Gastrocnemius medialis (tissue), 4 donors: Measurements from ENCODE around the gene CACNA1G. TPM values are rescaled to one million over a fixed set of nuclear protein-coding genes. Genes with fewer than 3 reads are reported as not detected.

Experiments
- ATAC-seq, 2 donors: fragments of 150-250 bp; one replicate each; pipeline ENCODE4 v1.9.1; 2016
- DNase-seq, 2 donors: peaks; one replicate each; pipeline ENCODE4 v3.0.0-alpha.2; 2019
- H3K27ac ChIP-seq, 4 donors: fragments of 200-600 bp; sonication (generic); 1 replicate in 1 of 4; 2 replicates in 3 of 4; pipeline ENCODE4 v1.5.1; 2016 to 2018; ENCODE audit warnings: mild to moderate bottlenecking in 2 of 4, moderate library complexity in 1 of 4
- H3K27me3 ChIP-seq, 3 donors: fragments of 200-600 bp; sonication (generic) in 2 of 3; 1 replicate in 1 of 3; 2 replicates in 2 of 3; pipeline versions ENCODE4 v1.5.1 to v1.6.0; 2016 to 2019; ENCODE audit warnings: mild to moderate bottlenecking in 1 of 3, moderate library complexity in 1 of 3
- H3K36me3 ChIP-seq, 2 donors: fragments of 200-600 bp; sonication (generic) in 1 of 2; one replicate each; pipeline ENCODE4 v1.5.1; 2017 to 2018
- H3K4me1 ChIP-seq, 2 donors: fragments of 200-600 bp; sonication (generic) in 1 of 2; one replicate each; pipeline ENCODE4 v1.5.1; 2016 to 2017; ENCODE audit warnings: mild to moderate bottlenecking in 2 of 2
- H3K4me3 ChIP-seq, 4 donors: fragments of 200-600 bp; sonication (generic) in 3 of 4; 1 replicate in 1 of 4; 2 replicates in 3 of 4; pipeline ENCODE4 v1.5.1; 2016 to 2019; ENCODE audit warnings: mild to moderate bottlenecking in 2 of 4
- H3K9me3 ChIP-seq, 3 donors: fragments of 200-600 bp; sonication (generic) in 2 of 3; 1 replicate in 1 of 3; 2 replicates in 2 of 3; pipeline ENCODE4 v1.5.1; 2016 to 2019
- CTCF ChIP-seq, 5 experiments: fragments of 450-650 bp in 3 of 5; fragments of 200-600 bp in 2 of 5; sonication (generic) in 2 of 5; IDR thresholded peaks in 4 of 5; conservative IDR thresholded peaks in 1 of 5; 1 replicate in 4 of 5; 2 replicates in 1 of 5; pipeline ENCODE4 v1.5.1; 2016 to 2019; ENCODE audit warnings: antibody characterized with exemption in 5 of 5, mild to moderate bottlenecking in 3 of 5, moderate library complexity in 3 of 5
- POLR2A ChIP-seq, 2 donors: fragments of 450-650 bp; IDR thresholded peaks; one replicate each; pipeline ENCODE4 v1.6.1; 2017; ENCODE audit warnings: antibody characterized with exemption in 2 of 2, mild to moderate bottlenecking in 2 of 2, moderate library complexity in 2 of 2
- in situ Hi-C, 4 donors: fragments of 200-750 bp; cut with MboI; loops; one replicate each; pipeline versions ENCODE4 v1.15.0 to v1.8.0; 2017; ENCODE audit warnings: low sequenced_read_pairs in 4 of 4
- intact Hi-C: fragments of 100-400 bp; cut with DNase I; formaldehyde crosslinking; loops from one replicate; pipeline ENCODE4 v1.15.1; 2023; ENCODE audit warnings: low total_unique reads
- total RNA-seq, 4 donors: library from RNA; depleted of rRNA; stranded (reverse); fragments of >200 nt; gene quantifications; one replicate each; pipeline versions ENCODE4 v1.1.0 to v1.2.3, GENCODE V29; 2016

Gene CACNA1G
- total RNA-seq, 4 donors from 2014 or later = 0.09 to 0.10 TPM; not detected in 2

- no peak for DNase-seq
- in situ Hi-C loops = no loop called here
- intact Hi-C loops = no loop called here
These were observed 35.9 kb downstream of the CACNA1G start for GRCh38 chr17:50596191-50597037.

GRCh38 chr17:50598487-50598886, 38.0 kb downstream of the CACNA1G start:
- no peaks in the 10 kb centered on the region for H3K4me1 ChIP-seq
- intact Hi-C loops = no loop called here
- ATAC-seq (no peak), DNase-seq (no peak)
- TF ChIP-seq POLR2A (IDR thresholded peaks at IDR 0.05) (no peak), CTCF (IDR thresholded peaks at IDR 0.05 in 4 of 5, conservative IDR thresholded peaks at IDR 0.05 in 1 of 5) (no peak)
- no peaks in the 10 kb centered on the region for H3K27me3 ChIP-seq
- H3K9me3 ChIP-seq = no peaks in the 10 kb centered on the region
- H3K27ac ChIP-seq = no peak overlapping the region
- no peak overlapping the region for H3K4me3 ChIP-seq
- in situ Hi-C loops = no loop called here
- H3K36me3 ChIP-seq = no peaks in the 10 kb centered on the region

More at GRCh38 chr17:50596191-50597037, 35.9 kb downstream of the CACNA1G start:
- Histone ChIP-seq H3K27me3 (no peaks in the 10 kb centered on the region), H3K4me1 (no peaks in the 10 kb centered on the region), H3K9me3 (no peaks in the 10 kb centered on the region), H3K27ac (no peak overlapping the region), H3K36me3 (no peaks in the 10 kb centered on the region), H3K4me3 (no peak overlapping the region)
- TF ChIP-seq POLR2A (IDR thresholded peaks at IDR 0.05) (no peak), CTCF (IDR thresholded peaks at IDR 0.05 in 4 of 5, conservative IDR thresholded peaks at IDR 0.05 in 1 of 5) (no peak)
- no peak for ATAC-seq

GRCh38 chr17:50599606-50600005, 39.1 kb downstream of the CACNA1G start:
- ATAC-seq (no peak), DNase-seq (no peak)
- no peak for TF ChIP-seq CTCF (IDR thresholded peaks at IDR 0.05 in 4 of 5, conservative IDR thresholded peaks at IDR 0.05 in 1 of 5)
- no peak for TF ChIP-seq POLR2A (IDR thresholded peaks at IDR 0.05)
- H3K4me3 ChIP-seq = no peak overlapping the region
- no peak overlapping the region for H3K27ac ChIP-seq
- no peaks in the 10 kb centered on the region for H3K36me3 ChIP-seq
- intact Hi-C loops (no loop called here), in situ Hi-C loops (no loop called here)
- H3K4me1 ChIP-seq = peaks cover 2% of the 10 kb centered on the region in 2 donors
- H3K27me3 ChIP-seq = no peaks in the 10 kb centered on the region
- no peaks in the 10 kb centered on the region for H3K9me3 ChIP-seq

- peaks cover 0 to 8% (median 0%) of the 10 kb centered on the region in 3 donors for H3K27me3 ChIP-seq
- no peak for TF ChIP-seq POLR2A (IDR thresholded peaks at IDR 0.05)
- no peak for TF ChIP-seq CTCF (IDR thresholded peaks at IDR 0.05 in 4 of 5, conservative IDR thresholded peaks at IDR 0.05 in 1 of 5)
- intact Hi-C loops = no loop called here
- H3K36me3 ChIP-seq = no peaks in the 10 kb centered on the region
- ATAC-seq (no peak), DNase-seq (no peak)
- no peak overlapping the region for H3K4me3 ChIP-seq
- H3K4me1 ChIP-seq = peaks cover 8% of the 10 kb centered on the region in 2 donors
- H3K27ac ChIP-seq = no peak overlapping the region
- H3K9me3 ChIP-seq = no peaks in the 10 kb centered on the region
- in situ Hi-C loops = no loop called here
These were observed 41.4 kb downstream of the CACNA1G start for GRCh38 chr17:50601823-50602375.
